Activated T-helper 9 cell treated with anti-CD3 and anti-CD28 coated beads, Interleukin-2, amount 50 U/mL, for 16 hours (primary cell): ENCODE data around the gene CKAP5.

Experiments used
- DNase-seq: peaks from one replicate; pipeline ENCODE4 v3.0.0-alpha.2; 2020; ENCODE audit warnings: low read depth

The CKAP5 gene

DNA sequence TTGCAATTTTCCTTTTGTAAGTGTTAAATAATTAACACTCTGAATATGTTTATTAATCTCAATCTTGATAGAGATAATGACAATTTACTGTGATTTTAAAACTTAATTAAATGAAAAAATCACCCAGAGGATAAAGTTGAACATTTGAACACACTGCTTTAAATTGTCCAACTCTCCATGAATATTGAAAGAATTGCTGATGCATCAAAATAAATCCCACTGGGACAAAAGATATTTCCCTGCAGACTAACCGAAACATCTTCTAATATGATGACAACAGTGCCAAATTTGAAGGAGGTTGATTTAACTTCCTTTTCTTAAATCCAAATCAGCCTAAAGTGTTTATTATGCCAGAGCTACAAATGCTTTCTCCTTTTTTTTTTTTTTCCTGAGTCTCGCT lies 79.4 kb downstream of the CKAP5 start:
- no peak for DNase-seq

- DNase-seq, result no peak
Measured at GRCh38 chr11:46762248-46762647, 83.8 kb downstream of the CKAP5 start.

DNA sequence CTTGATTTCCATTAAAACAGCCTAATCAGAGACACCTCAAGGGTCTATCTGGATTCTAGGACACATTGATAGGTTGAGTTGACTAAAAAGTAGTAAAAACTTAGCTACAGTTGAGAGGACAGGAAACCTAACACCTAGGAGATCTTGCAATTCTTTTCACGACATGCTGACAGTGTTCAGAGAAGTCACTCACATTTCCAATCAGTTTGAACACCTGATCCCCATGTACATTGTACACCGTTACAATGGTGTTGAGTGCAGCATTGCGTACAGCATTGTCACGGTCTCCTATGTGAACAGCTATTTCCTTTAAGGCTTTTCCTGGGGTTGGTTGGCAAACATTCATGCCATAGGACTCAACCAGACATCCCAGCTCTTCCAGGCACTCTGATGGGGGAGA lies 84.3 kb downstream of the CKAP5 start:
- DNase-seq, result no peak

- DNase-seq, result no peak
Measured at GRCh38 chr11:46760429-46761128, 85.5 kb downstream of the CKAP5 start.

- no peak for DNase-seq
Measured at GRCh38 chr11:46759196-46759595, 86.9 kb downstream of the CKAP5 start.

DNA sequence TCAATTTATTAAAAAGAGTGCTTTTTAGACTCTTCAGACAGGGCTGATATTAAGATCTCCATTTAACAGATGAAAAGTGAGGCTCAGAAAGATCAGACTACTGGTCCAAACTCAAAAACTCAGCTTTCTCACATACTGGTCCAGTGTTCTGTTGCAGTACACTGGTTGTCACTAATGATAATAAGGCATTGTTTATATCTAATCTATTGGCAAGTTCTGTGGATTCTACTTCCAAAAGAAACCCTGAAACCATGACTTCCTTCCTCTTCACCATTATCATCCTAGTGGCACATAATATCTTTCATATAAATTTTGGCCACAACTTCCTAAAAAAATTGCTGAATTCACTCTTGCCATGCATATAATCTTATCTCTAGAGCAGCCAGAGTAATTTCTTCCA lies 90.1 kb downstream of the CKAP5 start:
- no peak for DNase-seq

- no peak for DNase-seq
Measured at GRCh38 chr11:46747150-46747549, 98.9 kb downstream of the CKAP5 start.

GRCh38 chr11:46745995-46746394 lies 100.1 kb downstream of the CKAP5 start:
- no peak for DNase-seq

- DNase-seq, result no peak
Measured at GRCh38 chr11:46745328-46745727, 100.8 kb downstream of the CKAP5 start.

GRCh38 chr11:46743693-46744339 lies 102.3 kb downstream of the CKAP5 start:
- DNase-seq, result no peak

GRCh38 chr11:46743043-46743442 lies 103.0 kb downstream of the CKAP5 start:
- DNase-seq, result no peak

- no peak for DNase-seq
Measured at GRCh38 chr11:46741600-46742484, 104.2 kb downstream of the CKAP5 start.

GRCh38 chr11:46738887-46739286 lies 107.2 kb downstream of the CKAP5 start:
- no peak for DNase-seq

DNA sequence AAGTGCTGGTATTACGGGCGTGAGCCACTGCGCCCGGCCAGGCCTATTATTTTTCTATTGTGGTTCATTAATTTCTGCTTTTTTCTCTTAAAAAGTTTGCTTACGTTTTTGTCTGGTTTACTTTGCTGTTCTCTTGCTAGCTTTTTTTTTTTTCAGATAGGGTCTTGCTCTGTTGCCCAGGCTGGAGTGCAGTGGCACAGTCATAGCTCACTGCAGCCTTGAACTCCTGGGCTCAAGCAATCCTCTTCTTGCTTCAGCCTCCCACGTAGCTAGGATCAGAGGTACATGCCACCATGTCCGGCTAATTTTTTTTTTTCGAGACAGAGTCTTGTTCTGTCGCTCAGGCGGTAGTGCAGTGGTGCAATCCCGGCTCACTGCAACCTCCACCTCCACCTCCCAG lies 108.4 kb downstream of the CKAP5 start:
- DNase-seq, result no peak

DNA sequence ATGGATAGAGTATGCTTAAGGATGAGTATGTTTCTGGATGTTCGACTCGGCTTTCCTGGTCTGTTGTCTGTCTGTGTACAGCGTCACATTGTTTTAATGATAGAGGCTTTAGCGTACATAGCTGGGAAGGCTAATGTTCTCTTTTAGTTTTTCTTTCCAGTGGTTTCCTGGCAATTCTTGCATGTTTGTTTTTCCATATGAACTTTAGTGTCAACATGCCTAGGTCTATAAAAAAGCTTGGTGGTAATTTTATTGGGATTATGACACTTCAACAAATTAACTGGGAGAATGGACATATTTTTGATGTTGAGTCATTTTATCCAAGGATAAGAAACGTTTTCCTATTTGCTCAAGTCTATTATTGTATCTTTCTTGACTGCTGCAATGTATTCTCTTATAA lies 109.5 kb downstream of the CKAP5 start:
- DNase-seq, result no peak

GRCh38 chr11:46736146-46736545 lies 109.9 kb downstream of the CKAP5 start:
- DNase-seq, result no peak

- no peak for DNase-seq
Measured at GRCh38 chr11:46733234-46733633, 112.8 kb downstream of the CKAP5 start.

DNA sequence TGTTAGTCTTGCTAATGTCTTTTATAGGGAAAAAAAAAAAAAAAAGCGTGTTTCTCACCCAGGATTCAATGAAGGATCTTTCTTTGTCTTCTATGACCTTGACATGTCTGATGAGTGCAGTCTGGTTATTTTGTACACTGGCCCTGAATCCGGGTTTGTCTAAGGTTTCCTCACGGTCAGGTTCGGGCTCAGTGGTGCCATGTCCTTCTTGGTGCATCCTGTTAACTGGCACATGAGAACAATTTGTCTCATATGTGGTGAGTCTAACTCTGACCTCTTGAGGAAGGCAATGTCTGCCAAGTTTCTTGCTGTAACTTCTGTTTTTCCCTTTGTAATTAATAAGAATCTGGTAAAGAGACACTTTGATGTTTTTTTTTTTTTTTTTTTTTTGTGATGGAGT lies 114.5 kb downstream of the CKAP5 start:
- DNase-seq, result no peak

GRCh38 chr11:46729110-46730027 lies 116.7 kb downstream of the CKAP5 start:
- no peak for DNase-seq

DNA sequence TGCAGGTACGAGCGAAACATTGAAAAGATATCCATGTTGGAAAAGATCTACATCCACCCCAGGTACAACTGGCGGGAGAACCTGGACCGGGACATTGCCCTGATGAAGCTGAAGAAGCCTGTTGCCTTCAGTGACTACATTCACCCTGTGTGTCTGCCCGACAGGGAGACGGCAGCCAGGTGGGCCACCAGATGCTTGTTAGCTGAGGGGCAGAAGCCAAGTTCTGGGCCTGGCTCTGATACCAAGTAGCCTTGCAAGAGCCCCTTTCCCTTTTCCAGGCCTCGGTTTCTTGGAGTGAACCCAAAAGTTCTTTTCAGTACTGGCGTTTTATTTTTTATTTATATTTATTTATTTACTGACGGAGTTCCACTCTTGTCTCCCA lies 117.4 kb downstream of the CKAP5 start:
- DNase-seq, result no peak

DNA sequence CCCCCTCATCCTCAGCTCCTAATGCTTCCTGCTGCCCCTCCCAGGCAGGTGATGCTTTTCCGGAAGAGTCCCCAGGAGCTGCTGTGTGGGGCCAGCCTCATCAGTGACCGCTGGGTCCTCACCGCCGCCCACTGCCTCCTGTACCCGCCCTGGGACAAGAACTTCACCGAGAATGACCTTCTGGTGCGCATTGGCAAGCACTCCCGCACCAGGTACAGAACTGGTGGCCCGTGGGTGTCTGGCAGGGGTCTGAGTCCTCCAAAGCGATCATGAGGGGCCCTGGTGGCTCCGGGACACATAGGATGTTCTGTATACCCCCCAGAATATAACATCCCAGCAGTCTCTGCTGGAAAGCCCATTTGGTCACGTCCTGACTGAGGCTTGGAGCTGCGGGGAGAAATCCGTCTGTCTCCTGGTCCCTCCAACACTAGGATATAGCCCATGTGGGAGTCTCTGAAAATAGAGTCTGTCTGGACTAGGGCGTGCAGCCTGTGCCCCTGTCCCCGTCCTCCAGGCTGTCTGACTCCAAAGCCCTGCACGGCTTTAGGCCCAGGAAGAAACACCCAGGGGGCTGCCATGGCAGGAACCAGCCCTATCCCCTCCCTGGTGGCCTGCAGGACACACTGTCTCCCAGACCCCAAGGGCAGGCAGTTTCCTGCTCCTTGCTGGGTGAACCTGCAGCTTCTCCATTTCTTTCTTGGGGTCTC lies 118.0 kb downstream of the CKAP5 start:
- DNase-seq, result no peak
